Prostate gland (tissue), 2 donors: ENCODE results near the gene FGA.

ENCODE experiments used
- CTCF ChIP-seq, 4 experiments: fragments of 200-600 bp in 2 of 4; fragments of 450-650 bp in 2 of 4; sonication (generic) in 2 of 4; IDR thresholded peaks; 1 replicate in 3 of 4; 2 replicates in 1 of 4; pipeline ENCODE4 v1.5.1; 2016 to 2019; ENCODE audit warnings: antibody characterized with exemption in 4 of 4, mild to moderate bottlenecking in 2 of 4, moderate library complexity in 2 of 4
- POLR2A ChIP-seq: fragments of 450-650 bp; IDR thresholded peaks from one replicate; pipeline ENCODE4 v1.6.1; 2016; ENCODE audit warnings: antibody characterized with exemption, mild to moderate bottlenecking
- POLR2AphosphoS5 ChIP-seq: sonication (generic); formaldehyde crosslinking; IDR thresholded peaks from one replicate; pipeline ENCODE4 v1.6.1; 2017; ENCODE audit warnings: antibody characterized with exemption

- TF ChIP-seq POLR2A (no peak), POLR2AphosphoS5 (no peak), CTCF (IDR thresholded peaks at IDR 0.05) (no peak)
These were observed 31.4 kb downstream of the FGA start for GRCh38 chr4:154559141-154559493.
